A549 (cell line): Measurements from ENCODE around the gene CSTF3.
A peak's percentile ranks its signal among the peaks of the same experiment; 100 is the strongest.

Source experiments
- EP300 ChIP-seq, 2 experiments: fragments of >200 bp; sonication (Bioruptor Twin); formaldehyde crosslinking; IDR thresholded peaks; 2 replicates in 1 of 2; 3 replicates in 1 of 2; pipeline ENCODE4 v1.6.1; 2016 to 2017
- SMC3 ChIP-seq: fragments of >200 bp; sonication (Bioruptor Twin); formaldehyde crosslinking; IDR thresholded peaks from 3 replicates; pipeline ENCODE4 v1.6.1; 2018; ENCODE audit warnings: inconsistent platforms
- ZFP36 ChIP-seq: fragments of 450-650 bp; IDR thresholded peaks from 2 replicates; pipeline ENCODE4 v1.6.1; 2014; ENCODE audit warnings: borderline replicate concordance; ENCODE audit not compliant: partially characterized antibody
- TF ChIP-seq, protein P1 (sequence below): IDR thresholded peaks from 2 replicates; pipeline ENCODE4 v1.6.1; 2012

- TF ChIP-seq, protein P1, sequence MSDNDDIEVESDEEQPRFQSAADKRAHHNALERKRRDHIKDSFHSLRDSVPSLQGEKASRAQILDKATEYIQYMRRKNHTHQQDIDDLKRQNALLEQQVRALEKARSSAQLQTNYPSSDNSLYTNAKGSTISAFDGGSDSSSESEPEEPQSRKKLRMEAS = no peak; the same call in 1 of the 2 replicates
- TF ChIP-seq EP300 (IDR thresholded peaks at IDR 0.05) (no peak), SMC3 (0 out of 3 replicates have a peak, but pooled peaks have one; percentile 2), ZFP36 (no peak)
Measured at GRCh38 chr11:33040033-33040861, 121.0 kb downstream of the CSTF3 start.
